ENCODE data around the gene NELFA.

Gene NELFA

DNA sequence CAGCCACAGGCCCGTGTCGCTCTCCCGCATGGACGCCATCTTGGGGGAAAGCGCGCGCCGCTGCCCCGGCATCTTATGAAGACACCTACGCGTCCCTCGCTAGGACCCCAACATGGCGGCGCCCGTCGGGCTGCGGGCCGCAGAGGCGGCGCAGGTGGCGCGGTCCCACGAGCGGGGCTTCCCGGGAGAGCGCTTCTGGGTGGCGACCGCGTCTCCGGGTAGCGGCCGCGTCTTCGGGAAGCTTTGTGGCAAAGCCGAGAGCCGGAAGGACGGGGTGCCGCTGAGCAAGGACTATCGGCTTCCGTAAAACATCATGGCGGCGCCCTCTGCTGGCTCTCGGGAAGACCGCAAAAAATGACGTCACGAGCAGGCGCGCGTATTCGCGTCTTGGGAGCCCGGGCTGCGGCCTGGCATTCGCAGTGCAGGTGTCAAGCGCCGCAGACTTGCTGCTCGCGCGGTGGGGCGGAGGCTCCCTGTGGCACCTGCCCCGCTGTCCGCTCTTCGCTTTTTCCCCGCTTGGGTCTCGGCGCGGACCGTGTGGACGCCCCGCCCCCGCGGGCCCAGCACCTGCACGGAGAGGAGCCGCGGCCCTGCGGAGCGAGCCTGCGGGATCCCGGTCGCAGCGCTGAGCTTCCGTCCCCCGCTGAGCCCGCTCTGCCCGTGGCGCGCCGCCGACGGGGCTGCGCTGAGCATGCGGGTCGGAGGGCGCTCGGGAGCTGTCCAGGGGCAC lies at the start of gene NELFA:
TSS of gene NELFA (minus strand) at position 54 of the 730 bp plus-strand sequence. CDS start at position 39, 15 bp downstream.
- peak; percentile 92 for DNase-seq

DNA sequence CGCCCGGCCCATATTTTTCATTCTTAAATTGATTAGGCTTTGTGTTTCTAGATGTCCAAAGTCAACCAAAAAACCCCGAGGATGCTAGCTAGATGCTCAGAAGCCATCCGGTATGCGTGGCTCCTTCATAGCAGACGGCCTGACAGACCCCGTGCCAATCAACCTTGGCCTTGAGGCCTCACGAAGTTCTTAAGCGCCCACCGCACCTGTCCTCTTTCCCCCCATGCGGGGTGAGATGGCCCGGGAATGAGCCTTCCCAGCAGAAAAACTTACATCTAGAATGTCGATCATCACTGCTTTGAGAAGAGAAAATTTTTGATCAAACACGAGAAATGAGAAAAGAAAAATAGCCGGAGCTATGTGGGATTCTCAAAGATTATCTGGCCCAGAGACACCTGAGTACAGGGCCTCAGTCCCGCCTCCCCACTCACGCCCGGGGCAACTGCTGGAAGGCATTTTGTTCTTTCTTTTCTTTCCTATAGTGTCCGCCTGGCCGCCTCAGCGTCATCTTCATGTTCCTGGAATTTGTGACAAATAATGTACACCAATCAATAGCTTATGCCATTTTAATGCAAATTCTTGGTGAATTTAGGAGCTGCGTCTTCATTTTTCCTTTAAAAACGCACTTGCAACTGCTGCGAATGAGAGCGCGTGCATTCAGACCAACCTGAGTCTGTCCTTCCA lies 48.8 kb upstream of the NELFA start:
- DNase-seq = no peak

DNA sequence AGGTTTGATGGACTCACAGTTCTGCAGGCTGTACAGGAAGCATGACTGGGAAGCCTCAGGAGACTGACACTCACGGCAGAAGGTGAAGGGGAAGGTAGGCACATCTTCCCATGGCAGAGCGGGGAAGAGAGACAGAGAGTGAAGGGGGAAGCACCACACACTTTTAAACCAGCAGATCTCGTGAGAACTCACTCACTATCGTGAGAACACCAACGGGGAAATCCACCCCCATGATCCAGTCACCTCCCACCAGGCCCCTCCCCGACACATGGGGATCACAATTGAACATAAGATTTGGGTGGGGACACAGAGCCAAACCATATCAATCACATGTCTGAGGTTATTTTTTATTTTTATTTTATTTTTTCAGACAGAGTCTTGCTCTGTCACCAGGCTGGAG lies 45.4 kb upstream of the NELFA start:
- no peak for DNase-seq

DNA sequence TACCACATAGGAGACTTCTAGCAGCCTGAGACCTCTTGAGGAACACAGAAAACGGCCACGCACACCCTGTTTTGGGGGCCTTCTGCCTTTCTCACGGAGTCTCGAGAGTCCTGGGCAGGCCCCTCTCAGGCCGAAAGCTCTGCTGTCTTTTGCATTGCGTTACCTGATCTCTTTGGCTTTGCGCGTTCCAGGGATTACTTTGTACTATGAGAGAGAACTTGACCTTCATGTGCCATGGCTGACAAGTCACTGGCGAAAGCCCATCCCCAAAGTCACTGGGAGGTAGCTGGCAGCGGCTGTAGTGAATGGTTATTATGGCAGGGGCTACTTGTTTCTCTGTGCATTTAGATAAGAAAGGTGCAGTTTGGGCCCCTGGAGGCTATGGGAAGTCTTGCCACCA lies 42.3 kb upstream of the NELFA start:
- no peak for DNase-seq

DNA sequence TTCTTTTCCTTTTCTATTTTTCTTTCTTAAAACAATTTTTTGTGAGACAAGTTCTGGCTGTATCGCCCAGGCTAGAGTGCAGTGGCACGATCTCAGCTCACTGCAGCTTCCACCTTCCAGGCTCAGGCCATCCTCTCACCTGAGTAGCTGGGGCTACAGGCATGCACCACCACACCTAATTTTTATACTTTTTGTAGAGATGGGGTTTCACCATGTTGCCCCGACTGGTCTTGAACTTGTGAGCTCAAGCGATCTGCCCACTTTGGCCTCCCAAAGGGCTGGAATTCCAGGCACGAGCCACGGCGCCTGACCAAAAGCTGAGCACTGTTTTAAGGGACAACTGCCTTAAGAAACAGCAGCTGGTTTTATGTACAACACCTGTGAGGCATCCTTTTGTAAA lies 41.0 kb upstream of the NELFA start:
- no peak for DNase-seq

DNA sequence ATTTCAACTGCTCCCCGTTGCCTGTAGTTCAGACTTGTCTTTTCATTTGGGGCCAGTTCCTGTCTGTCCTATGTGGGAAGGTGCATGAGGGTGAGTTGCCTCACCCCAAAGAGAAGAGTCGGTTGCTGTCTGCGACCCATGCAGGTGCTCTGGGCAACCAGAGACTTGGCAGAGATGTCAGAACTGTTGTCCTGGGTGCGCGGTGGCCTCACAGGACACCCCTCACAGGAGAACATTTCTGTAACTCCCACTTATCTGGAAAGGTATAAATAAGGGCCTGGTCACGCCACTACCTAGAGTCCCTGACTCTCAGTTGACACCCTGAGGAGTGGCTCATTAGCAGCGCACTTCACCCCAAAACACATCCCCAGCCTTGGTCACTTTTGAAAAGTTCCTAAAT lies 40.6 kb upstream of the NELFA start:
- DNase-seq = no peak

DNA sequence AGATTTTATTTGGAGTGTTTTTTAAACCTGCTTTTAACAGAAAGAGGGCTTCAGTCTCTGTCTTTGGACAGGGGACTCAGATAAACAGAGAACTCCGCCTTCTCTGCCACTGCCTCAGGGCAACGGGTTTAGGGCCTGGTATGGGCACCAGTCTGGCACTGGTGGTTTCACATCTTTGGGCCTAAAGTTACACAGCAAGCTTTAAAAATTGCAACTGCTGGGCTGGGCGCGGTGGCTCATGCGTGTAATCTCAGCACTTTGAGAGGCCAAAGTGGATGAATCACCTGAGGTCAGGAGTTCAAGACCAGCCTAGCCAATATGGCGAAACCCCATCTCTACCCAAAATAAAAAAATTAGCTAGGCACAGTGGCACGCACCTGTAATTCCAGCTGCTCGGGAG lies 40.1 kb upstream of the NELFA start:
- DNase-seq = no peak

DNA sequence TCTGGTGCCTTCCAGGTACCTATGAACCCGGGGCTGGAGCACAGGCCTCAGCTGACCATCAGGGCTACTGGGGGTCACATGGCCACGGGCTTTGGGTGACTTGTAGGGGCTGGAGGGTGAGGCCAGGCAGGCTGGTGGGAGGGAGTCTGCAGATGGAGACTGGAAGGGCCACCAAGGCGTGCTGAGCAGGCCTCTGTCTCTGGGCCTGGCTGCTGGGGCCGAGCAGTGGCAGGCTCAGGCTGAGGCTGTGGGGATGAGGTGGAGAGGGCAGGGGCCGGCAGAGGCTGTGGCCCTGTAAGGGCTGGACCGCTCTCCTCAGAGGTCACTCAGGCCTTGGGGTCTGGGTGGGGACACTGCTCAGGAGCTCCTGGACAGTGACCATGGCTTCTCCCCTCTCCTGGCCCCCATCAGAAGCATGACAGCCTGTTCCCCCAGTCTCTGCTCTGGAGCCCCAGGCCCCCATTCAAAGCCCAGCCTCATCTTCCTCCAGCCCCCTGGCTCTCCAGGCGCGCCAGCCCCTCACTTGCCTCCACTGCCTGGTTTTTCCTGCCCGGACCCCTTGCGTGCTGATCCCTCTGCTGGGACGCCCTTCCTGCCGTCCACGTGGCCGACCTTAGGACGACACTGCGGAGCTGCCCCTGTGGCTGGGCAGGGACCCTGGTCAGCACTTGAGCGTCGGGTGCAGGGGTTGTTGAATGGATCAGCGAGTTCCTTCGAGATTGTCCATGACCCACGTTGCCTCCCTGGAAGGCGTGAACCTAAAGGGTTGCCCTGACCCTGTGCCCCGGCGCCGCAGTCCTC lies 39.2 kb upstream of the NELFA start:
- no peak for DNase-seq

DNA sequence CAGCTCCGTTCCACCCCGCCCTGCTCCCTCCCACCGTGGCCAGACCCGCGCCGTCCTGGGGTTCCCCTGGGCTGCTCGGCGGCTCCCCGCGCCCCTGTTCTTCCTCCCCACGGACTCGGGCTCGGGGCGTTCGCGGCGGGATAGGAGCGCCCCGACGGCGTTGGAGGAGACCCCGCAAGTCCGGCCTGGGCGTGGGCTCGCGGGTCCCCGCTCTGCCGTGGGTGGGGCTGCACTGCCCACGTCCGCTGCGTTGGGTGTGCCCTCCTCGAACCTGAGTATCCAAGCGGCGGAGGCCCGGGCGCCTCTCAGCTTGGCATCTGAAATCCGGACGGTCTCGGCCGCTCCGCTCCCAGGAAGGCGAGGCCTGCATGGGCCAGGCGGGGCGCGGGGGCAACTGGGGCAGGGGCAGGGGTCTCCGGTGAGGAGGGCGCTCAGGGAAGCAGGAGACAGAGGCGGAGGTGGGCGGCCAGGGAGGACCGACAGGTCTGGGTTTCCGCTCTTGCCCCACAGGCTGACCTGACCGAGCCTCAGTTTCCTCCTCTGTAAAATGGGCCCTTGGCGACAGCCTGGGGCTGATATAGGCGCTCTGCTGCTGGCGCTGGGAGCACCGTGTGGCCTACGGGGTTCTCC lies 38.4 kb upstream of the NELFA start:
- DNase-seq = no peak

DNA sequence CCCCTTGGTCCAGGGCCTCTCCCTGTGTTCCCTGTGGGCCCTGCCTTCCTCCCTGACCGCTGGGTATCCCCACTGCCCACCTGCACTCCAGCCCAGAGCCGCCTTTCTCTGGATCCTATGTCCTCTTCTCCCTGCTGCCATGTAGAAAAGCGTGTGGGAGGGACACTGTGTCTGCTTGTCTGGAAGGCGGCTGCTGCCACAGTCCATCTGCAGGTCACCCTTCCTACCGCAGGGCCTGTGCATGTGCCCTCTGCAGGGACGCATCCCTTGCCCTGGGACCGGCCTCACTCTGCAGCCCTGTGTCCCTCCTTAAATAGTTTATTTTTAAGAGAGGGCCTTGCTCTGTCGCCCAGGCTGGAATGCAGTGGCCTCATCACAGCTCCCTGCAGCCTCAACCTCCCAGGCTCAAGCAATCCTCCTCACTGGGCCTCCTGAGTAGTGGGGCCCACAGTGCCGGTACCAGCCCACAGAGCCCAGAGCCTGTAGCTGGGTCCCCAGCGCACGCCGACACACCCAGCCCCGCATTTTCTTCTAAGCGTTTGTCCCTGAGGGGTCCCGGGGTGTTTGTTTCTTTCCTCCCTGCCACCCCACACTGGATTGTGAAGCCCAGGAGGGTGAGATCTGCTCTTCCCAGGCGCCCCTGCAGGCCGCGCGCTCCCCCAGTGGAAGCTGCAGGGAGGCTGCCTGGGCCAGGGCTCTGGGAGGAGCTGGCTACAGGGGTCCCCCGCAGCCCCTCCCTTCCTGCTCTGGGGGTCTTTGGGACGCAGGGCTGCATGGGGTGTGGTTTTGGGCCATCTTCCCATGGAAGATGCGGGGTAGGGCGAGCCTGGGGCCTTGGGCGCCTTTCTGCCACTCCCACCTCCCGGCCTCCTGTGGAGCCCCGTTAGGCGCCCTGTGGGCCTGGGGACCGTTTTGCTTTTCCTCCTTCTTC lies 37.5 kb upstream of the NELFA start:
- no peak for DNase-seq

DNA sequence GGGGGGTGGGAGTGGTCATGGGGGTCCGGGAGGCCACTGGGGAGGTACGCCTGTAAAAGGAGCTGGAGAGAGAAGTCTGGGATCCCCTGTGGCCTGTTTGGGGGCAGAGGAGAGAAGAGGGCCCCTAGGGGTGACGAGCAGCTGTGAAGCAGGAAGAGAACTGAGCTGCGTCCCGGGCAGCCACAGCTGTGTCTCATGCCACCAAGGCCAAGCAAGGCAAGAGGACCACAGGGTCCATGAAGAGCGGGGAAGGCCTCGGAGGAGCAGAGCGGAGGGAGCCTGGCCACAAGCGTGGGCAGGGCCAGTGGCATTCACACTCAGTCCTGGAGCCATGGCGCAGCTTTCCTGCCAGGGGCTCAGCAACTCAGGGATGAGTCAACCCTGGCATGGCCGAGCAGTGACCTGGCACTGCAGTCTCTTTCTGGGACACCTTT lies 36.8 kb upstream of the NELFA start:
- no peak for DNase-seq

DNA sequence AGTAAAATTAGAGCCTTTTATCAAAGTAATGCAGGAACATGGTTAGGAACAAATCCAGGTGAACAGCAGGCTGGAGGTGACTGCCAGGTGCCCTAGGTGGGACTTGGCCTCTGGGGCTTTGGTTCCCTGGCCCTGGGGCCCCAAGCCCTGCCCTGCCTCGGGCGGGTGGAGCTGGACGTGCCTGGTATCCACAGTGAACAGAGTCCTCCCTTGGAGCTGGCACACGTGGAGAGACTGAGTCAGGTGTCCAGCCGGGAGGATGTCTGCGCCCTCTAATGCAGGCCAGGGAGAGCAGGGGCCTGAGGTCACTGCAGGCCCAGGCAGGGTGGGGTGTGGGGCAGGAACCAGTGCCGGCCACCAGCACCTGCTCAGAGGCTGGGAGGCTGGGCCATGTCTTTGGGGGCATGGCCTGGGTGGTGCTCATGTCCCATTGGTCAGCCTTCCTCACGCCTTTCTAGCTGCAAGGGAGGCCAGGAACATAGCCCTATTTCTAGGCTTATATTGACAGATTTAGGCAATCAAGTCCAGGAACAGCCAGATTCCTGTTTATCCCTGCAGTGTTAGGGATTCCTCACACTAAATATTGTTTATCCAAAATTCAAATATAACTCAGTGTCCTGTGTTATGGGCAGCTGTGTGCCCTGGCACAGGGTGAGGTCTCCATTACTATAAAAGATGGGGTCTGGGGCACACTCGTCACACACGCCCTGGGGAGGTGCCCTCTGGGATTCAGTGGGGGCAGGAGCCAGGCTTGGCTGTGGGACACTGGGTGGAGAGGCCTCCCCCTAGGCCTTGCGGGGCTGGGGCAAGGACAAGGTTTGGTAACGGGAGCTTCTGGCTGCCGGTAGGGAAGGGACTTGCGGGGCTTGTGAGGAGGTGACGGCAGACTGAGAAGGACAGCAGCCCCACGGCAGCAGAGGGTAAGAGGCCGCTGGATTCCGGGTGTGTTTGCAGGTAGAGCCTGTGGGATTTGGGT lies 36.1 kb upstream of the NELFA start:
- DNase-seq = no peak

DNA sequence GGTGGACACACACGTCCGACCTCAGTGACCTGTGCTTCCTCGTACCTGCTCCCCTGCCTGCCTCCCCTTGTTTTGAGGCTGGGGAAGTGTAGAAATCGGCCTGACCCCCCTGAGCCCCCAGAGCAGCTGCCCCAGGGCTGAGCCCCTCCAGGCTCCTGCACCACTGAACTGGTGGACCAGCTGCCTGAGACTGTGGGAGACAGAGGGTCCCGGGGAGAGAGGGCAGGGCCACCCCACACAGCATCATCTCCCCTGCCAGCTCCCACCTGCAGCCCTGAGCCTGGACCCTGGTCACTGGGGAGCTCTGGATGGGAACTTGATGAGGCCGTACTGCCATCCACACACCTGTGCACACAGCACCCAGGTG lies 35.3 kb upstream of the NELFA start:
- no peak for DNase-seq

DNA sequence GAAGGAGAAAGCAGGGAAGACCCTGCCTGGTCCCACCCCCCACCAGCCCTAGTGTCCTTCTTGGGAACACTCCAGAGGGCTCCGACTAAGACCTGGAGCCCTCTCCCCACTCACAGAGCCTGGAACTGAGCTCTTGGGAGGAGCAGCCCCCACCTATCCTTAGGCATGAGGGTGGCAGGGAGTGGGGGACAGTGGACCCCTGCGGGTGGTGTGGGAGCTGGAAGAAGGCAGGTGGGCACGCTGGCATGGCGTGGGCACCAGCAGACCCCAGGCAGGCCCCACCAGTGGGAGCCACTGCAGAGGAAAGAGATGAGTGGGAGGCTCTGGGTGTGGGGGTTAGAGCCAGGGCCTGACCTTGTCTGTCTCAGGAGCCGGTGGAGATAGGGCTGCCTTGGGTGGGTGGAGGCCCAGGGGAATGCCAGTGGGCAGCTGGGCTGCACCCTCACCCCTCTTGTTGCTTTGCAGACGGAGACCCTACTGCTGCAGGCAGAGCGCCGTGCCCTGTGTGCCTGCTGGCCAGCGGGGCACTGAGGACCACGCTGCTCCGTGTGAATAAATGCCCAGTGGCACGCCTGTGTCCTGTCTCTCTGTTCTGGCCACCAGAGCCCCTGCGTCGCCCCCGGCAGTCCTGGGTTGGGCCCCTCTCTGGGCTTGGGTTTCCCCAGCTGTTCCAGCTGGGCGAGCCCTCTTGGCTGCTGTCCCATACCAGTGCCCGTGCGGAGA lies 34.8 kb upstream of the NELFA start:
- no peak for DNase-seq

DNA sequence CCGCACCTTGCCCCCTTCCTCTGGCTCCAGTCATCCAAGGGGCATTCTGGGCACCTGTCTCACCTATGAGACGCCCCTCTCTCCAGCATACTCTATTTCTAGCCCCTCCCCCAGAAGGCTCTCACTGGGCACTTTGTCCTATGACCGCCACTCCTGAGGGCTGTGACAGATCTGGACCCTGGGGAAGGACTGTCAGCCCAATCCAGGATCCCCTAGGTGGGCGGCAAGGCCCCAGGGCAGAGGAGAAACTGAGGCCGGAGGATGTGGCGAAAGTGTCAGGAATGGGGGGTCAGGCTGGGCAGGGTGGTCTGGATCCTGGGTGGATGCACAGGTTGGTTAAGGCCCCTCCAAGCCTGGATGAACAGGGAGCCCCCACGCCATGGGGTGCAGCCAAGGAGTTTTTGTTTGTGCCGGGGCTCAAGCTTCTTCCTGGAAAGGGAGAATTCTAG lies 34.2 kb upstream of the NELFA start:
- no peak for DNase-seq

DNA sequence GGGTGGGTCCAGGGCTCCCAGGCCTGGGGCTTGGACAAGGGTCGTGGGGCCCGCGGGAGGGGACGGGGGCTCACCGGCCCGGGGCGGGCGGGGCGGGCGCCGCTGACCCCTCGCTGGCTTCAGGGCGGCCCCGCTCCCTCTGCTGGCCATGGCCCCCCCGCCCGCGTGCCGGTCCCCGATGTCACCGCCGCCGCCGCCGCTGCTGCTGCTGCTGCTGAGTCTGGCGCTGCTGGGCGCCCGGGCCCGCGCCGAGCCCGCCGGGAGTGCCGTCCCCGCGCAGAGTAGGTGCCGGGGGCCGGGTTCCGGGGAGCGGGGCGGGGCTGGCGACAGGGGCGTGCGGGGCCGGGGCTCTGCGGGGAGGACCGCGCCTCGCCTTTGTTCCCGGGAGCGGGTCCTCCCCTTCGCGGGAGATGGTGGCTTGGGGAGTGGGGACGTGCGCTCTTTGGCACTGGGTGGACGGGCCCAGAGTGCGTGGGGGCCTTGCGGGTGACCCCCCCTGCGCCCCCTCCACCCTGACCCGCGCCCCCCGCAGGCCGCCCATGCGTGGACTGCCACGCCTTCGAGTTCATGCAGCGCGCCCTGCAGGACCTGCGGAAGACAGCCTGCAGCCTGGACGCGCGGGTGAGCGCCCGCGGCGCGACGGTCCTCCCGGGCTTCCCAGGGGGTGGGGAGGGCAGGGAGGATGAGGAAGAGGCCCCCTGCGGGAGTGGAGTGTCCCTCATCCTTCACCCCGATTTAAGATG lies 33.6 kb upstream of the NELFA start:
- no peak for DNase-seq

DNA sequence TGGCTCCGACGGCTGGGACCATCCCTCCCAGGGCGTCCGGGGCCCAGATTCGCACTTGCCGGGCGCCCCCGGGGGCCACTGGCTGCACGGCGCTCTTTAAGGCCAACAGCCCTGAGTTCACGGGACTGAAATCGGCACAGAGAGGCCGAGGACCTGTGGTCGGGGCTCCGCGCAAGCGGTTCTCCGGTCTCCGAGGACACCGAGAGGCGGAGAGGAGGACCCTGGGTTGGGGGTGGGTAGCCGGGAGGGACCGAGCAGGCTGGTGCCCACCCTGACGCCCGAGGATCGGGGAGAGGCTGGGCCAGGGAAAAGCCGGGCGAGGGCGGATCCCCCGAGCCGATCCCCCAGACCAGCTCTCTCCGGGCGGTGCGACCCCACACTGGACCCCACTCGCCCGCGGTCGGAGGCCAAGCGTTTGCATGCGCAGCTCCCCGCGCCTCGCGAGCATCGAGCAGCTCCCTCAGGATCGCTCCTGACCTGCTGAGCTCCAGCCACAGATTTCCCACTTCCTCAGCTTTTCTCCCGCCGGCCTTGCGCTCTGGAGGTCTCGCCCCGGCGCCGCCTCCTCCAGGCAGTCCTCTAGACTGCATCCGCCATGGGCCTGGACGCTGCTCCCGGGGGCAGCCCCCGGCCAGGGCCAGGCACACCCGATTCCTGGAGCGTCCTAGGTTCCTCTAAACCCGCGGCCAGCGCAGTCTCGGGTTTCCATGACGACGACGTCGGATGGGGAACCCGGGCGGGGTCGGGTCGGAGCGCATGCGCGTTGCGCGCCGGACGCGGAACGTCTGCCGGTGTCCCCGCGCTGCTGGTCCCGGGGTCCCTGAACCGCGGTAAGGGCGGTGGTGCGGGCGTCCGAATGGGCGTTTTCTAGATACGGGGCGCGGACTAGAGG lies 32.7 kb upstream of the NELFA start:
- peak; percentile 52 for DNase-seq
